ENCODE data around the gene DPF3. TPM values are rescaled to one million over a fixed set of nuclear protein-coding genes. Genes with fewer than 3 reads are reported as not detected.

Gene DPF3
- total RNA-seq, 1 experiment from 2014 or later: not detected

GRCh38 chr14:72742118-72742837 lies 151.6 kb downstream of the DPF3 start:
- TF ChIP-seq CTCF (conservative IDR thresholded peaks at IDR 0.05): no peak
- TF ChIP-seq EZH2 (IDR thresholded peaks at IDR 0.05; ENCODE audit: low read depth): no peak
- no peaks in the 10 kb centered on the region for H3F3A ChIP-seq (ENCODE audit: insufficient read depth, low read depth)
- ChIA-PET POLR2A (ENCODE audit: unreplicated experiment) (no interaction called here), CTCF (no interaction called here)
- no peaks in the 10 kb centered on the region for H4K20me1 ChIP-seq (ENCODE audit: insufficient read depth)
- BruUV-seq (replicated peaks): no TSS peak
- intact Hi-C loops (cut with micrococcal nuclease; ENCODE audit: unreplicated experiment): no loop called here
- no peak overlapping the region for H3K27ac ChIP-seq
- DNase-seq: no peak
- no peaks in the 10 kb centered on the region for H3K79me2 ChIP-seq (ENCODE audit: low read depth)
- H2AFZ ChIP-seq: no peak overlapping the region
- H3K4me1 ChIP-seq (replicated peaks; ENCODE audit: insufficient read depth): no peaks in the 10 kb centered on the region
- H3K4me2 ChIP-seq: no peak overlapping the region
- H3K9me3 ChIP-seq (ENCODE audit: insufficient read depth, low read depth): no peaks in the 10 kb centered on the region
- H3K36me3 ChIP-seq (ENCODE audit: low read depth): no peaks in the 10 kb centered on the region
- no peak overlapping the region for H3K4me3 ChIP-seq
- no peaks in the 10 kb centered on the region for H3K9me2 ChIP-seq (ENCODE audit: insufficient read depth)
- H3K27me3 ChIP-seq (ENCODE audit: insufficient read depth, low read depth): peaks cover 80% of the 10 kb centered on the region

- POLR2A ChIA-PET (ENCODE audit: unreplicated experiment): no interaction called here
- Histone ChIP-seq H3K36me3 (ENCODE audit: low read depth) (no peaks in the 10 kb centered on the region), H3K4me3 (no peak overlapping the region), H2AFZ (no peak overlapping the region), H3K27me3 (ENCODE audit: insufficient read depth, low read depth) (peaks cover 80% of the 10 kb centered on the region), H3K9me3 (ENCODE audit: insufficient read depth, low read depth) (no peaks in the 10 kb centered on the region), H3K4me1 (replicated peaks; ENCODE audit: insufficient read depth) (no peaks in the 10 kb centered on the region), H3K9me2 (ENCODE audit: insufficient read depth) (no peaks in the 10 kb centered on the region), H4K20me1 (ENCODE audit: insufficient read depth) (no peaks in the 10 kb centered on the region), H3K27ac (no peak overlapping the region), H3K79me2 (ENCODE audit: low read depth) (no peaks in the 10 kb centered on the region), H3K4me2 (no peak overlapping the region), H3F3A (ENCODE audit: insufficient read depth, low read depth) (no peaks in the 10 kb centered on the region)
- CTCF ChIA-PET: no interaction called here
- no peak for DNase-seq
- intact Hi-C loops (cut with micrococcal nuclease; ENCODE audit: unreplicated experiment): no loop called here
- TF ChIP-seq CTCF (conservative IDR thresholded peaks at IDR 0.05) (no peak), EZH2 (IDR thresholded peaks at IDR 0.05; ENCODE audit: low read depth) (no peak)
- no TSS peak for BruUV-seq (replicated peaks)
These were observed 152.1 kb downstream of the DPF3 start for GRCh38 chr14:72741826-72742117.

- no peaks in the 10 kb centered on the region for H3K4me1 ChIP-seq (replicated peaks; ENCODE audit: insufficient read depth)
- BruUV-seq (replicated peaks): no TSS peak
- no peaks in the 10 kb centered on the region for H3K9me3 ChIP-seq (ENCODE audit: insufficient read depth, low read depth)
- H3K4me3 ChIP-seq: no peak overlapping the region
- ChIA-PET CTCF (no interaction called here), POLR2A (ENCODE audit: unreplicated experiment) (no interaction called here)
- no peaks in the 10 kb centered on the region for H4K20me1 ChIP-seq (ENCODE audit: insufficient read depth)
- H3K4me2 ChIP-seq: no peak overlapping the region
- DNase-seq: no peak
- H2AFZ ChIP-seq: no peak overlapping the region
- H3K9me2 ChIP-seq (ENCODE audit: insufficient read depth): no peaks in the 10 kb centered on the region
- no peaks in the 10 kb centered on the region for H3K79me2 ChIP-seq (ENCODE audit: low read depth)
- intact Hi-C loops (cut with micrococcal nuclease; ENCODE audit: unreplicated experiment): no loop called here
- peaks cover 80% of the 10 kb centered on the region for H3K27me3 ChIP-seq (ENCODE audit: insufficient read depth, low read depth)
- no peaks in the 10 kb centered on the region for H3K36me3 ChIP-seq (ENCODE audit: low read depth)
- no peak overlapping the region for H3K27ac ChIP-seq
- H3F3A ChIP-seq (ENCODE audit: insufficient read depth, low read depth): no peaks in the 10 kb centered on the region
- no peak for TF ChIP-seq EZH2 (IDR thresholded peaks at IDR 0.05; ENCODE audit: low read depth)
- no peak for TF ChIP-seq CTCF (conservative IDR thresholded peaks at IDR 0.05)
These were observed 152.7 kb downstream of the DPF3 start for GRCh38 chr14:72740966-72741825.
